Prostate gland (tissue), 2 donors: ENCODE results near the gene CADM3. TPM values are rescaled to one million over a fixed set of nuclear protein-coding genes. Genes with fewer than 3 reads are reported as not detected.

Experiments used
- DNase-seq: peaks from one replicate; pipeline ENCODE4 v3.0.0-alpha.2; 2019; ENCODE audit warnings: low spot score
- H3K27ac ChIP-seq, 2 donors: fragments of 200-600 bp; sonication (generic); 2 replicates each; pipeline ENCODE4 v1.5.1; 2017 to 2019
- H3K27me3 ChIP-seq: fragments of 200-600 bp; sonication (generic); replicated peaks from 2 replicates; pipeline ENCODE4 v1.5.1; 2019; ENCODE audit not compliant: insufficient read depth
- H3K36me3 ChIP-seq, 2 donors: fragments of 200-600 bp; sonication (generic); 1 replicate in 1 of 2; 2 replicates in 1 of 2; pipeline versions ENCODE4 v1.5.1 to v1.8.1; 2017 to 2019
- H3K4me1 ChIP-seq: fragments of 200-600 bp; sonication (generic); replicated peaks from 2 replicates; pipeline ENCODE4 v1.5.1; 2019
- H3K4me3 ChIP-seq, 2 donors: fragments of 200-600 bp; sonication (generic); 2 replicates each; pipeline ENCODE4 v1.5.1; 2017 to 2019
- H3K9me3 ChIP-seq: fragments of 200-600 bp; sonication (generic); 2 replicates; pipeline ENCODE4 v1.5.1; 2017
- POLR2A ChIP-seq: fragments of 450-650 bp; IDR thresholded peaks from one replicate; pipeline ENCODE4 v1.6.1; 2016; ENCODE audit warnings: antibody characterized with exemption, mild to moderate bottlenecking
- POLR2AphosphoS5 ChIP-seq: sonication (generic); formaldehyde crosslinking; IDR thresholded peaks from one replicate; pipeline ENCODE4 v1.6.1; 2017; ENCODE audit warnings: antibody characterized with exemption
- WGBS: methylation state at CpG from one replicate; pipeline ENCODE4 v1.1.5; 2018; 5-methylcytosine and 5-hydroxymethylcytosine counted together
- intact Hi-C: fragments of 100-400 bp; cut with DNase I; formaldehyde crosslinking; loops from one replicate; pipeline ENCODE4 v1.14.2; 2022
- total RNA-seq, 2 donors: library from RNA; depleted of rRNA; stranded (reverse); fragments of >200 nt; gene quantifications; one replicate each; pipeline ENCODE4 v1.1.0, GENCODE V29; 2016
- TF ChIP-seq, protein P1 (sequence below), 4 experiments: fragments of 200-600 bp in 2 of 4; fragments of 450-650 bp in 2 of 4; sonication (generic) in 2 of 4; IDR thresholded peaks; 1 replicate in 3 of 4; 2 replicates in 1 of 4; pipeline ENCODE4 v1.5.1; 2016 to 2019; ENCODE audit warnings: antibody characterized with exemption in 4 of 4, mild to moderate bottlenecking in 2 of 4, moderate library complexity in 2 of 4

CADM3 gene
- total RNA-seq, 2 donors from 2014 or later: 0.23 to 4.7 TPM

GRCh38 chr1:159146980-159147379 lies 24.4 kb upstream of the CADM3 start:
- intact Hi-C loops: no loop called here
- H3K36me3 ChIP-seq: no peaks in the 10 kb centered on the region
- 31% methylated on average over 3 of the region's 3 CpGs for WGBS
- peaks cover 2% of the 10 kb centered on the region for H3K27me3 ChIP-seq
- no peak for TF ChIP-seq POLR2AphosphoS5
- TF ChIP-seq, protein P1, sequence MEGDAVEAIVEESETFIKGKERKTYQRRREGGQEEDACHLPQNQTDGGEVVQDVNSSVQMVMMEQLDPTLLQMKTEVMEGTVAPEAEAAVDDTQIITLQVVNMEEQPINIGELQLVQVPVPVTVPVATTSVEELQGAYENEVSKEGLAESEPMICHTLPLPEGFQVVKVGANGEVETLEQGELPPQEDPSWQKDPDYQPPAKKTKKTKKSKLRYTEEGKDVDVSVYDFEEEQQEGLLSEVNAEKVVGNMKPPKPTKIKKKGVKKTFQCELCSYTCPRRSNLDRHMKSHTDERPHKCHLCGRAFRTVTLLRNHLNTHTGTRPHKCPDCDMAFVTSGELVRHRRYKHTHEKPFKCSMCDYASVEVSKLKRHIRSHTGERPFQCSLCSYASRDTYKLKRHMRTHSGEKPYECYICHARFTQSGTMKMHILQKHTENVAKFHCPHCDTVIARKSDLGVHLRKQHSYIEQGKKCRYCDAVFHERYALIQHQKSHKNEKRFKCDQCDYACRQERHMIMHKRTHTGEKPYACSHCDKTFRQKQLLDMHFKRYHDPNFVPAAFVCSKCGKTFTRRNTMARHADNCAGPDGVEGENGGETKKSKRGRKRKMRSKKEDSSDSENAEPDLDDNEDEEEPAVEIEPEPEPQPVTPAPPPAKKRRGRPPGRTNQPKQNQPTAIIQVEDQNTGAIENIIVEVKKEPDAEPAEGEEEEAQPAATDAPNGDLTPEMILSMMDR (IDR thresholded peaks at IDR 0.05): no peak
- no peak for TF ChIP-seq POLR2A
- no peak for DNase-seq
- no peaks in the 10 kb centered on the region for H3K9me3 ChIP-seq
- no peaks in the 10 kb centered on the region for H3K4me1 ChIP-seq
- H3K27ac ChIP-seq: no peak overlapping the region
- H3K4me3 ChIP-seq: no peak overlapping the region

- TF ChIP-seq, protein P1 (IDR thresholded peaks at IDR 0.05): no peak
- TF ChIP-seq POLR2AphosphoS5 (no peak), POLR2A (no peak)
- 71% methylated on average over 3 of the region's 3 CpGs for WGBS
- no peak overlapping the region for H3K27ac ChIP-seq
- no peak overlapping the region for H3K4me3 ChIP-seq
- no peak for DNase-seq
- H3K36me3 ChIP-seq: no peaks in the 10 kb centered on the region
- H3K9me3 ChIP-seq: no peaks in the 10 kb centered on the region
- H3K4me1 ChIP-seq: no peaks in the 10 kb centered on the region
- intact Hi-C loops: no loop called here
- H3K27me3 ChIP-seq: no peaks in the 10 kb centered on the region
Measured at GRCh38 chr1:159152031-159152430, 19.4 kb upstream of the CADM3 start.

DNA sequence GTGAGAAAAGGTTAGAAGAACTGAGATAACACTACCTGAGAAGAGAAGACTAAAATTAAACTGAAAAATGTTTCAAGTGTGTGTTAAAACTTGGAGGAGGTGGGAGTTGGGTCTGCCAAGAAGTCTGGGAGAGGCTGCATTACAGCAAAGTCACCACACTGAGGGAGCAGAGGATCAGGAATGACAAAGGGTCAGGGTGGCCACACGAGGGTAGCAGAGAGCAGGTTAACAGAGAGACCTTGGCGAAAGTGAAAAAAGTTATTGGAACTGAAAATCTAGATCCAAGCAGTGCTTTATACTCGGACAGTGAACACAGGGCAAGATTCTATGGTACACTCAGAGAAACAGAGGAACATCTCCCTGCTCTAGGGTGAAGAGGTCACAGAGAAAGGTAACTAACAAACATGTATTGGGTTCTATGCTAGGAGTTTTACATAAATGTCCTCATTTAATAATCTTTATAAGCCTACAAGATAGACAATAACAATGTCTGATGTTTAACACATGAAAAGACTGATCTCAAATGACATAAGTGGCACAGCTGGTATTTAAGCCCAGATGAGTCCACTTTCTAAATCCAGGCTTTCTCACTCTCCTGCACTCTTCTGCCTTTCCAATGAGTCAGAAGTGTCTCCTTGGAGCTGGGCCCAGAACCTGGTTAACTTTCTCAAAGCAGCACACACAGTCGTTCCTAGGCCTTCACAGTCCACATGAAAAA lies 10.3 kb upstream of the CADM3 start:
- WGBS: 2% methylated on average over 4 of the region's 4 CpGs
- no peaks in the 10 kb centered on the region for H3K4me1 ChIP-seq
- H3K9me3 ChIP-seq: no peaks in the 10 kb centered on the region
- intact Hi-C loops: loop anchor here (2.0 to 5.0 kb wide), 2 partner anchors 36 to 54 kb away; no protein-coding TSS in a partner anchor
- H3K27me3 ChIP-seq: no peaks in the 10 kb centered on the region
- DNase-seq: peak; percentile 64
- TF ChIP-seq, protein P1 (IDR thresholded peaks at IDR 0.05): peak; percentile 74 to 96 (median 93)
- TF ChIP-seq POLR2A: no peak
- peak; percentile 22 for TF ChIP-seq POLR2AphosphoS5
- H3K36me3 ChIP-seq: no peaks in the 10 kb centered on the region
- no peak overlapping the region for H3K4me3 ChIP-seq
- H3K27ac ChIP-seq: no peak overlapping the region

- Histone ChIP-seq H3K27me3 (no peaks in the 10 kb centered on the region), H3K36me3 (no peaks in the 10 kb centered on the region), H3K4me1 (no peaks in the 10 kb centered on the region), H3K9me3 (no peaks in the 10 kb centered on the region), H3K4me3 (no peak overlapping the region), H3K27ac (no peak overlapping the region)
- DNase-seq: no peak
- TF ChIP-seq, protein P1 (IDR thresholded peaks at IDR 0.05): no peak
- TF ChIP-seq POLR2AphosphoS5 (no peak), POLR2A (no peak)
- 67% methylated on average over 1 of the region's 1 CpG for WGBS
- intact Hi-C loops: loop anchor here (2.0 to 5.0 kb wide), 2 partner anchors 36 to 53 kb away; no protein-coding TSS in a partner anchor
Measured at GRCh38 chr1:159161719-159162026, 9.7 kb upstream of the CADM3 start.
